Retina (tissue), 1 donor: Measurements from ENCODE around the gene CDC37L1.
"Not testable (repeated sequence)": the region's sequence is repeated elsewhere in the genome, so short reads cannot be mapped to it uniquely, and the experiment has no call there.

ENCODE experiments used
- DNase-seq: peaks from one replicate; pipeline ENCODE4 v3.0.0-alpha.2; 2016

The CDC37L1 gene

GRCh38 chr9:4717815-4718214, 38.4 kb downstream of the CDC37L1 start:
- DNase-seq = no peak

- DNase-seq = no peak
Measured at GRCh38 chr9:4718911-4719310, 39.5 kb downstream of the CDC37L1 start.

- no peak for DNase-seq
Measured at GRCh38 chr9:4721736-4722135, 42.4 kb downstream of the CDC37L1 start.

DNA sequence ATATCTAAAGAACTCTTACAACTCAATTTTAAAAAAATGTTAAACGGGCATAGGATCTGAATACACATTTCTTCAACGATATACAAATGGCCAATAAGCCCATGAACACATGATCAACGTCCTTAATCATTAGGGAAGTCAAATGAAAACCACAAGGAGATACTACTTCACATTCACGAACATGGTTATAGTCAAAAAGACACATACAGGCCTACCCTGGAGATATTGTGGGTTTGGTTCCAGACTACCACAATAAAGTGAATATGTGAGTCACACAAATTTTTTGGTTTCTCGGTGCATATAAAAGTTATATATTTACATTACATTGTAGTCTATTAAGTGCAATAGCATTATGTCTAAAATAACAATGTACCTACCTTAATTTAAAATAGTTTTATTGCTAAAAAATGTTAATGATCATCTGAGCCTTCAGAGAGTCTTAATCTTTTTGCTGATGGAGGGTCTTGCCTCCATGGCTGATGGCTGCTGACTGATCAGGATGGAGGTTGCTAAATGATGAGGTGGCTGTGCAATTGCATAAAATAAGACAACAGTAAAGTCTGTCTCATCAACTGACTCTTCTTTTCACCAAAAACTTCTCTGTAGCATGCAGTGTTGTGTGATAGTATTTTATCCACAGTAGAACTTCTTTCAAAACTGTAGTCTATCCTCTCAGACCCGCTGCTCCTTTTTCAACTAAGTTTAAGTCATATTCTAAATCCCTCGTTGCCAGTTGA, 46.5 kb downstream of the CDC37L1 start:
- DNase-seq = no peak

DNA sequence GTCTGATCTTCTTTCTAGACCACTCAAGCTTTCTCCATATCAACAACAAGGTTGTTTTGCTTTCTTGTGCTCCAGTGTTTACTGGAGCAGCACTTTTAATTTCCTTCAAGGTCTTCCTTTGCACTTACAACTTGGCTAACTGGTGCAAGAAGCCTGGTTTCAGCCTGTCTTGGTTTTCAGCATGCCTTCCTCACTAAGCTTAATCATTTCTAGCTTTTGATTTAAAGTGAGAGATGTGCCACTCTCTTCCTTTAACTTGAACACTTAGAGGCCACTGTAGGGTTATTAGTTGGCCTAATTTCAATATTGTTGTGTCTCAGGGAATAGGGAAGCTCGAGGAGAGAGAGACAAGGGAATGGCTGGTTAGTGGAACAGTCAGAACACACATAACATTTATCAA, 48.2 kb downstream of the CDC37L1 start:
- no peak for DNase-seq

GRCh38 chr9:4732890-4733289, 53.5 kb downstream of the CDC37L1 start:
- no peak for DNase-seq

DNA sequence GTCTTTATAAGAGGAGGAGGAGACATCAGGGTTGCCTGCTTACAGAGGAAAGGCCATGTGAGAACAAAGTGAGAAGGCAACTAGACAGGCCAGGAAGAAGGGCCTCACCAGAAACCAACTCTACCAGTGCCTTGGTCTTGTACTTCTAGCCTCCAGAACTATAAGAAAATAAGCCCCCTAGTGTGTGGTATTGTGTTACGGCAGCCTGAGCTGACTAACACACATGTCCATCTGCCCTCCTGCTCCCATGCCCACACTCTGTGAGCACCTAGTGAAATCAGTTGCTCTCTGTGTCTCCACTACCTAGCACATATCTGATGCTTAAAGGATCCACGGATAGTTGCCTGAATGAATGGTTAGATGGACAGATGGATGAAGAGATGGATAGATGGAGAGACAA, 54.8 kb downstream of the CDC37L1 start:
- DNase-seq = no peak

DNA sequence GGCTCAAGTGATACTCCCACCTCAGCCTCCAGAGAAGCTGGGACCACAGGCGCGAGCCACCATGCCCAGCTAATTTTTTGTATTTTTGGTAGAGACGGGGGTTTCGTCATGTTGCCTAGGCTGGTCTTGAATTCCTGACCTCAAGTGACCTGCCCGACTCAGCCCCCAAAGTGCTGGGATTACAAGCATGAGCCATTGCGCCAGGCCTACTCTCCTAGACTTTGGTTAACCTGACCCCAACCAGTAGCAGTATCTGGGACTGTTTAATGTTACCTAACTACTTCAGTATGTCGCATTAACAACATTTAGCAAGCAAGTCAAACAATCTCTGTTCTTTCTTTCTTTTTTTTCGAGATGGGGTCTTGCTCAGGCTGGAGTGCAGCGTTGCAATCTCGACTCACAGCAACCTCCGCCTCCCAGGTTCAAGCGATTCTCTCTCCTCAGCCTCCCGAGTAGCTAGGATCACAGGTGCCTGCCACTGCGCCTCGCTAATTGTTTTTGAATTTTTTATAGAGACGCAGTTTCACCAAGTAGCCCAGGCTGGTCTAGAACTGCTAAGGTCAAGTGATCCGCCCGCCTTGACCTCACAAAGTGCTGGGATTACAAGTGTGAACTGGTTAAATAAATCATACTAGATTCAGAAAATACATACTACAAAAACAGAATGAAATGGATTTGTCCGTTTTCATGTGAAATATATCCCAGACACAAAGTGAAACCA, 59.7 kb downstream of the CDC37L1 start:
- no peak for DNase-seq

- DNase-seq = peak; percentile 27
Measured at GRCh38 chr9:4739587-4740387, 60.4 kb downstream of the CDC37L1 start.

DNA sequence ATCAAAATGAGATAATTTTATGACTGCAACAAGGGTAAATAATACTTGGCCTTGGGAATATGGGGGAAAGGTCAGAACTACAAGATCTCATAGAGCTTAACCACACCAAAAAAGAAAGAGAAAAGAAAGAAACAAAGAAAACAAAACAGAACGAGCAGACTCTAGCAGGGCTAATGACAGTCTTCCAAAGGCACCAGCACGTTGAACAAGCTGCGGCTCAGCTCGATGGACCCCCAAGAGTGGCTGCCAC, 60.9 kb downstream of the CDC37L1 start:
- no peak for DNase-seq

- DNase-seq = peak; percentile 92
Measured at GRCh38 chr9:4740638-4741364, 61.4 kb downstream of the CDC37L1 start, which contains the start of gene AK3. AK3 (minus strand) TSS chr9:4741202; CDS start chr9:4741087, 115 bp downstream.

GRCh38 chr9:4741365-4742089, 62.2 kb downstream of the CDC37L1 start:
- no peak for DNase-seq

GRCh38 chr9:4742246-4742645, 62.9 kb downstream of the CDC37L1 start:
- DNase-seq = no peak

GRCh38 chr9:4743131-4743875, 63.9 kb downstream of the CDC37L1 start:
- no peak for DNase-seq

GRCh38 chr9:4746278-4747030, 67.1 kb downstream of the CDC37L1 start:
- DNase-seq = no peak

DNA sequence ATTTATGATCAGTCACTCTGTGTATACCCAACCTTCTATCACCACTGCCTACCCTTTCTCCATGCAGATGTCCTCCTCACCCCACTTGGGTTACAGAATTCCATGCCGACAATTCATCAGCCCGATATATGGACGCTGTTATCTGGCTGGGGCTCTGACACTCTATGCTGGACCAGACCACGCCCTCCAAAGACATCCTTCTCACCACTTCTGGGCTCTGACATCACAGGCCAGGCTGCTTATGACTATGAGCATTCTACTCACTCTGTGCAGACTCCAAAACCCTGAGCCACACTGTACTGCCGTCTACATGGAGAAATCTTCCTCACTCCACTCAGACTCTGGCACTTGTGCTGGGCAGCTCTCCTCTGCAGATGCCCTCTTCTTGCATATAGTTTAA, 69.2 kb downstream of the CDC37L1 start:
- no peak for DNase-seq

GRCh38 chr9:4750023-4750673, 70.8 kb downstream of the CDC37L1 start:
- no peak for DNase-seq

- DNase-seq = not testable (repeated sequence)
Measured at GRCh38 chr9:4754530-4754929, 75.2 kb downstream of the CDC37L1 start.

GRCh38 chr9:4755026-4755609, 75.7 kb downstream of the CDC37L1 start:
- DNase-seq = no peak

DNA sequence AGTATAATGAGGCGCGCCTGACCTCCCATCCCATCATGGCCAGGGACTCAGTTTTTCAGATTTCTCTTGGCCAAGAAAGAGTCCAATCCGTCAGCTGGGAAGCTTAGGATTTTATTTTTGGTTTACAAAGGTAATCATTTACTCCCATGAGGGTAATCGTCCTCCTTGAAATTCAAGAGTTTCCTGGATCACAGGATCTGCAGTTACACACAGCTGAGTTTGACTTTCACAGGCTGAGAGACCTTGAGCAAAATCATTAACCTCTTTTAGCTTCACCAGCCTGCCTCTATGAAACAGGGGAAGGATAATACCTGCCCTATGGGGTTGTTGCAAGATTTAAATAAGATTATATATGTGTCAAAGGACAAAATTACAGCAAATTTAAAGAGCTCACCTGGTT, 77.1 kb downstream of the CDC37L1 start:
- DNase-seq = no peak
